Panc1 (cell line): ENCODE results near the gene COL4A2. TPM values are rescaled to one million over a fixed set of nuclear protein-coding genes. Genes with fewer than 3 reads are reported as not detected.

Source experiments
- ATAC-seq: fragments of 200-7000 bp; cut with Tn5 transposase; 2 replicates; pipeline ENCODE4 v1.9.1; 2020; ENCODE audit warnings: mild to moderate bottlenecking, moderate library complexity
- BruUV-seq: library from RNA; stranded (reverse); fragments of 400-500 nt; replicated peaks from 2 replicates; lab custom pipeline; 2021; lab: Mats Ljungman, UMichigan
- CTCF ChIA-PET: fragments of 300-600 bp; sonication (Branson Sonifier 250); formaldehyde crosslinking; loops from one replicate; lab custom pipeline; 2022; ENCODE audit warnings: antibody characterized with exemption; lab: Charles Lee
- POLR2A ChIA-PET: fragments of 300-600 bp; sonication (Branson Sonifier 250); formaldehyde crosslinking; loops from one replicate; lab custom pipeline; 2022; ENCODE audit warnings: antibody characterized with exemption; lab: Charles Lee
- DNase-seq: peaks from one replicate; pipeline ENCODE4 v3.0.0-alpha.2; 2010; ENCODE audit warnings: low read depth, low spot score
- H3K27ac ChIP-seq: 2 replicates; pipeline ENCODE4 v1.5.1; 2011; ENCODE audit warnings: mild to moderate bottlenecking, low read length, inconsistent platforms
- H3K27me3 ChIP-seq: fragments of 200-500 bp; sonication (Bioruptor generic); 2 replicates; pipeline ENCODE4 v1.6.0; 2014; ENCODE audit warnings: low read length, inconsistent platforms; ENCODE audit not compliant: control insufficient read depth, insufficient read depth
- H3K36me3 ChIP-seq: fragments of 200-500 bp; sonication (Bioruptor generic); 2 replicates; pipeline ENCODE4 v1.5.1; 2014; ENCODE audit warnings: inconsistent platforms, mild to moderate bottlenecking, low read length, moderate library complexity; ENCODE audit not compliant: control insufficient read depth, insufficient read depth
- H3K4me1 ChIP-seq: 2 replicates; pipeline ENCODE4 v1.5.1; 2011; ENCODE audit warnings: inconsistent platforms, mild to moderate bottlenecking, low read length, moderate library complexity; ENCODE audit not compliant: control insufficient read depth, insufficient read depth
- H3K4me3 ChIP-seq, 2 experiments: 2 replicates each; pipeline ENCODE4 v1.5.1; 2011 to 2012; ENCODE audit warnings: low read depth in 2 of 2, low read length in 2 of 2, mild to moderate bottlenecking in 2 of 2, inconsistent platforms in 1 of 2, moderate library complexity in 1 of 2
- H3K9me3 ChIP-seq: fragments of 200-500 bp; sonication (Bioruptor generic); 2 replicates; pipeline ENCODE4 v1.5.1; 2014; ENCODE audit warnings: low read depth, mild to moderate bottlenecking, inconsistent platforms, low read length, moderate library complexity; ENCODE audit not compliant: control insufficient read depth, insufficient read depth
- CTCF ChIP-seq: fragments of 450-650 bp; IDR thresholded peaks from 2 replicates; pipeline ENCODE4 v1.5.1; 2017; ENCODE audit warnings: mild to moderate bottlenecking
- POLR2AphosphoS5 ChIP-seq: IDR thresholded peaks from 2 replicates; pipeline ENCODE4 v1.6.1; 2012; ENCODE audit warnings: mild to moderate bottlenecking, low read depth, low read length, moderate library complexity
- REST ChIP-seq, 2 experiments: IDR thresholded peaks; 2 replicates each; pipeline ENCODE4 v1.6.1; 2011 to 2012; ENCODE audit warnings: low read depth in 2 of 2, control low read depth in 1 of 2, low read length in 1 of 2, mild to moderate bottlenecking in 1 of 2, moderate library complexity in 1 of 2; ENCODE audit not compliant: insufficient read depth in 1 of 2
- SIN3A ChIP-seq: IDR thresholded peaks from 2 replicates; pipeline ENCODE4 v1.6.1; 2012; ENCODE audit warnings: low read depth, mild to moderate bottlenecking, low read length, moderate library complexity, borderline replicate concordance; ENCODE audit not compliant: insufficient read depth
- TCF7L2 ChIP-seq: IDR thresholded peaks from 2 replicates; pipeline ENCODE4 v1.6.1; 2011; ENCODE audit warnings: mild to moderate bottlenecking, low read depth, low read length, inconsistent platforms
- in situ Hi-C: cut with HindIII; loops from 2 replicates; pipeline ENCODE4 v1.10.0; 2016; ENCODE audit warnings: low sequenced_read_pairs, low pct_unique_long_range_greater_than_20kb
- intact Hi-C: fragments of 100-400 bp; cut with micrococcal nuclease; formaldehyde crosslinking; loops from one replicate; pipeline ENCODE4 v1.10.0; 2022; ENCODE audit not compliant: unreplicated experiment
- total RNA-seq: library from RNA; stranded (reverse); gene quantifications from one replicate; pipeline ENCODE4 v1.2.1, GENCODE V29; 2021; ENCODE audit not compliant: unreplicated experiment

The COL4A2 gene
- total RNA-seq, 1 experiment from 2014 or later, result 3.0 TPM

- intact Hi-C loops (no loop called here), in situ Hi-C loops (no loop called here)
- TF ChIP-seq CTCF, result no peak
- no peak for TF ChIP-seq REST (IDR thresholded peaks at IDR 0.05; ENCODE audit: insufficient read depth in 1 of 2, low read depth in 2 of 2, low read length in 1 of 2)
- TF ChIP-seq SIN3A, result no peak
- no peak for TF ChIP-seq POLR2AphosphoS5
- TF ChIP-seq TCF7L2, result no peak
- Histone ChIP-seq H3K4me3 (no peak overlapping the region), H3K4me1 (no peaks in the 10 kb centered on the region), H3K27ac (no peak overlapping the region), H3K27me3 (no peaks in the 10 kb centered on the region), H3K36me3 (no peaks in the 10 kb centered on the region), H3K9me3 (no peaks in the 10 kb centered on the region)
- ChIA-PET POLR2A (no interaction called here), CTCF (no interaction called here)
- ATAC-seq (no peak), DNase-seq (no peak)
- BruUV-seq, result no TSS peak
Measured at GRCh38 chr13:110334256-110334655, 27.2 kb downstream of the COL4A2 start.

GRCh38 chr13:110334841-110335490 is 27.9 kb downstream of the COL4A2 start:
- POLR2A ChIA-PET, result no interaction called here
- Histone ChIP-seq H3K36me3 (no peaks in the 10 kb centered on the region), H3K9me3 (no peaks in the 10 kb centered on the region), H3K4me1 (no peaks in the 10 kb centered on the region), H3K27me3 (no peaks in the 10 kb centered on the region), H3K27ac (no peak overlapping the region), H3K4me3 (no peak overlapping the region)
- no TSS peak for BruUV-seq
- in situ Hi-C loops (no loop called here), intact Hi-C loops (no loop called here)
- TF ChIP-seq TCF7L2 (no peak), POLR2AphosphoS5 (no peak), SIN3A (no peak), REST (IDR thresholded peaks at IDR 0.05; ENCODE audit: insufficient read depth in 1 of 2, low read depth in 2 of 2, low read length in 1 of 2) (no peak), CTCF (no peak)
- CTCF ChIA-PET, result no interaction called here
- DNase-seq, result no peak
- ATAC-seq, result no peak
